ENCODE results near the gene ANGPTL1. TPM values are rescaled to one million over a fixed set of nuclear protein-coding genes. Genes with fewer than 3 reads are reported as not detected.

The ANGPTL1 gene
- total and polyA plus RNA-seq, 10 donors: 1.4 to 27.0 (median 5.1) TPM

- Histone ChIP-seq H3K4me3 (no peak overlapping the region), H3K9me3 (peaks cover 0 to 10% (median 0%) of the 10 kb centered on the region in 8 donors), H3K4me1 (no peaks in the 10 kb centered on the region), H3K27ac (no peak overlapping the region), H3K27me3 (replicated peaks in 1 of 7) (no peaks in the 10 kb centered on the region), H3K36me3 (peaks cover 0 to 95% (median 21%) of the 10 kb centered on the region in 6 donors)
- TF ChIP-seq, protein P1, sequence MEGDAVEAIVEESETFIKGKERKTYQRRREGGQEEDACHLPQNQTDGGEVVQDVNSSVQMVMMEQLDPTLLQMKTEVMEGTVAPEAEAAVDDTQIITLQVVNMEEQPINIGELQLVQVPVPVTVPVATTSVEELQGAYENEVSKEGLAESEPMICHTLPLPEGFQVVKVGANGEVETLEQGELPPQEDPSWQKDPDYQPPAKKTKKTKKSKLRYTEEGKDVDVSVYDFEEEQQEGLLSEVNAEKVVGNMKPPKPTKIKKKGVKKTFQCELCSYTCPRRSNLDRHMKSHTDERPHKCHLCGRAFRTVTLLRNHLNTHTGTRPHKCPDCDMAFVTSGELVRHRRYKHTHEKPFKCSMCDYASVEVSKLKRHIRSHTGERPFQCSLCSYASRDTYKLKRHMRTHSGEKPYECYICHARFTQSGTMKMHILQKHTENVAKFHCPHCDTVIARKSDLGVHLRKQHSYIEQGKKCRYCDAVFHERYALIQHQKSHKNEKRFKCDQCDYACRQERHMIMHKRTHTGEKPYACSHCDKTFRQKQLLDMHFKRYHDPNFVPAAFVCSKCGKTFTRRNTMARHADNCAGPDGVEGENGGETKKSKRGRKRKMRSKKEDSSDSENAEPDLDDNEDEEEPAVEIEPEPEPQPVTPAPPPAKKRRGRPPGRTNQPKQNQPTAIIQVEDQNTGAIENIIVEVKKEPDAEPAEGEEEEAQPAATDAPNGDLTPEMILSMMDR (IDR thresholded peaks at IDR 0.05 in 8 of 11, conservative IDR thresholded peaks at IDR 0.05 in 3 of 11): no peak
- TF ChIP-seq POLR2AphosphoS5 (IDR thresholded peaks at IDR 0.05) (no peak), POLR2A (IDR thresholded peaks at IDR 0.05) (no peak)
- no peak for DNase-seq
- intact Hi-C loops (cut with DNase I; ENCODE audit: low total_unique reads): no loop called here
- 63 to 87% (median 80%) methylated on average over 1 of the region's 1 CpG for WGBS, 5 donors
Measured at GRCh38 chr1:178908358-178908757, 37.5 kb upstream of the ANGPTL1 start.

DNA sequence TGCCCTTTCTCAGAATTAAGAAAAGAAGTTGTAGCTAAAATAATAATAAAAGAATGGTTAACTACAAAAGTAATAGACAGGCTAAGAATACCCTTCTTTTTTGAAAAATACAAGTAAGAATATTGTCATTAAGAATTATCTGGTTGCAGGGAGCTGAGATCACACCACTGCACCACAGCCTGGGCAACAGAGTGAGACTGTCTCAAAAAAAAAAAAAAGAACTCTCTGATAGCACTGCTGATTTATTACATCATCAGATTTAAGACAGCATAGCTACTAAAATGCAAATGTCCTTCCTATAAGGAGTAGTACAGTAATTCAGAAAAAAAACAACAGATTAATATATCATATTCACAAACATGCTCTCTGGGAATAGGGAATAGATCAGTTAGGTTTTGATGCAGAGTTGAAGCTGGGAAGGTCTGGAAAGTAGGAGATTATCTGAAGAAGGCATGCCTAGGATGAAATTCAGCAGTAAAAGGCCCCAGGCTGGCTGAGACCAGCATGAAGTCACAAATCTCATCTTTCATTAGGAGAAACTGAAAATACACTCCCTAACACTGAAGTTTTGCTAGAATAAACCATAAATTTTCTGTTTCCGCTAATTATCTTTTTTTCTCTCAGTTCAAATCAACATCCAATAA lies 30.7 kb upstream of the ANGPTL1 start:
- Histone ChIP-seq H3K4me1 (peaks cover 0 to 12% (median 4%) of the 10 kb centered on the region in 6 donors), H3K36me3 (peaks cover 0 to 78% (median 13%) of the 10 kb centered on the region in 6 donors), H3K4me3 (no peak overlapping the region), H3K9me3 (no peaks in the 10 kb centered on the region), H3K27me3 (replicated peaks in 1 of 7) (no peaks in the 10 kb centered on the region), H3K27ac (no peak overlapping the region)
- no peak for TF ChIP-seq POLR2A (IDR thresholded peaks at IDR 0.05)
- TF ChIP-seq POLR2AphosphoS5 (IDR thresholded peaks at IDR 0.05): no peak
- TF ChIP-seq, protein P1 (IDR thresholded peaks at IDR 0.05 in 8 of 11, conservative IDR thresholded peaks at IDR 0.05 in 3 of 11): no peak
- 59 to 100% (median 97%) methylated on average over 1 of the region's 1 CpG for WGBS, 5 donors
- intact Hi-C loops (cut with DNase I; ENCODE audit: low total_unique reads): no loop called here
- DNase-seq: no peak

DNA sequence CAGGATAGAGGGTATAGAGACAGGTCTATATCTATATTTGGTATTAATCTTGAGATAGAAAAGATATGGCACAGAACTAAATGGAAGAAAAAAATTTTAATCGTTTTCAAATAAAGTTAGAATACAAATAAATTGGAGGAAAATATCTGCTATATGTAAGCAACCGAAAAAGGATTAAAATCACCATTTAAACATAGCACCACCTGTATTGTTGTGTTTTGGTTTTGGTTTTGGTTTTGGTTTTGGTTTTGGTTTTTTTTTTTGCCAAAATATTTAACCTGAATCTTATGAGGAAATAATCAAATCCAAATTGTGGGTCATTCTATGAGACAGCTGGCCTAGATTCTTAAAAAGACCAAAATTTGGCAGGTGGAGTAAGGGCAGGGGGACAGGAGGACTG lies 28.5 kb upstream of the ANGPTL1 start:
- Histone ChIP-seq H3K27ac (peak overlapping the region in 1 of 8 donors; percentile 22), H3K4me1 (peaks cover 0 to 12% (median 4%) of the 10 kb centered on the region in 6 donors), H3K4me3 (no peak overlapping the region), H3K9me3 (no peaks in the 10 kb centered on the region), H3K27me3 (replicated peaks in 1 of 7) (no peaks in the 10 kb centered on the region), H3K36me3 (peaks cover 0 to 76% (median 13%) of the 10 kb centered on the region in 6 donors)
- TF ChIP-seq, protein P1 (IDR thresholded peaks at IDR 0.05 in 8 of 11, conservative IDR thresholded peaks at IDR 0.05 in 3 of 11): no peak
- no peak for TF ChIP-seq POLR2A (IDR thresholded peaks at IDR 0.05)
- no peak for TF ChIP-seq POLR2AphosphoS5 (IDR thresholded peaks at IDR 0.05)
- DNase-seq: no peak
- 68 to 96% (median 84%) methylated on average over 2 of the region's 2 CpGs for WGBS, 5 donors
- intact Hi-C loops (cut with DNase I; ENCODE audit: low total_unique reads): no loop called here

DNA sequence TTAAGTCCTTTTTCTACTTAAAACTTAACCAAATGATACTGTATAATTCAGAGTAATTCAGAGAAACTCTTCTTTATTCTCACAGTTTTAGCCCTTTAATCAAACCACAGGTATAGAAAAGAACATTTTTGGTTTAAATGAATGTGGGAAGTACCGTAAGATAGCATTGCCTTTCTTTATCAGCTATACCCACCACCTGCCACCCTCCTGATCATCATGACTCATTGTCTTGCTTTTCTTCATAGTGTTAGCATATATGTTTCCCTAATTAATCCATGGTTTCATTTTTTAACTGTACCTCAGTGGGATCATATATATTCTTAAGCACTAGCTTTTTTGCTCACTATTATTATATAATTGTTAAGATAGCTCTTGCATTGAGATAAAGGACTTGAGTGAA lies 27.5 kb upstream of the ANGPTL1 start:
- 81 to 98% (median 86%) methylated on average over 1 of the region's 1 CpG for WGBS, 5 donors
- intact Hi-C loops (cut with DNase I; ENCODE audit: low total_unique reads): no loop called here
- no peaks in the 10 kb centered on the region for H3K9me3 ChIP-seq
- peaks cover 0 to 12% (median 4%) of the 10 kb centered on the region in 6 donors for H3K4me1 ChIP-seq
- no peaks in the 10 kb centered on the region for H3K27me3 ChIP-seq (replicated peaks in 1 of 7)
- no peak overlapping the region for H3K4me3 ChIP-seq
- TF ChIP-seq, protein P1 (IDR thresholded peaks at IDR 0.05 in 8 of 11, conservative IDR thresholded peaks at IDR 0.05 in 3 of 11): no peak
- TF ChIP-seq POLR2A (IDR thresholded peaks at IDR 0.05) (no peak), POLR2AphosphoS5 (IDR thresholded peaks at IDR 0.05) (no peak)
- H3K36me3 ChIP-seq: peaks cover 0 to 76% (median 19%) of the 10 kb centered on the region in 6 donors
- no peak overlapping the region for H3K27ac ChIP-seq
- no peak for DNase-seq
